HCT116 (cell line): ENCODE results near the gene NPM3. TPM values are rescaled to one million over a fixed set of nuclear protein-coding genes. Genes with fewer than 3 reads are reported as not detected.

Experiments
- ATAC-seq: fragments of 200-7000 bp; cut with Tn5 transposase; 2 replicates; pipeline ENCODE4 v1.9.1; 2020; ENCODE audit warnings: mild to moderate bottlenecking, moderate library complexity
- BruUV-seq: library from RNA; stranded (reverse); fragments of 400-500 nt; replicated peaks from 2 replicates; lab custom pipeline; 2021; lab: Mats Ljungman, UMichigan
- CTCF ChIA-PET: fragments of 300-600 bp; sonication (Branson Sonifier 250); formaldehyde crosslinking; loops from one replicate; lab custom pipeline; 2021; ENCODE audit warnings: antibody characterized with exemption; lab: Charles Lee
- POLR2A ChIA-PET: fragments of 300-600, 350-600 bp; sonication (Branson Sonifier 250); formaldehyde crosslinking; loops from one replicate; lab custom pipeline; 2021; ENCODE audit warnings: antibody characterized with exemption; lab: Charles Lee
- RAD21 ChIA-PET, 2 experiments: fragments of 300-600 bp; sonication (Branson Sonifier 250); formaldehyde crosslinking; loops; one replicate each; lab custom pipeline; 2023; ENCODE audit warnings: low total read pairs in 2 of 2; ENCODE audit not compliant: uncharacterized antibody in 2 of 2, unreplicated experiment in 2 of 2, low non-redundant PET in 1 of 2; lab: Charles Lee
- DNase-seq: peaks from one replicate; pipeline ENCODE4 v3.0.0-alpha.2; 2010; ENCODE audit warnings: low read depth, low spot score
- H2AFZ ChIP-seq: fragments of 200-600 bp; shearing (Covaris generic), sonication (generic); 2 replicates; pipeline ENCODE4 v1.6.1; 2017; ENCODE audit warnings: low read depth, mixed run types, mixed read lengths, antibody characterized with exemption, low read length; ENCODE audit not compliant: poor library complexity, severe bottlenecking
- H3K27ac ChIP-seq: 2 replicates; pipeline ENCODE4 v1.5.1; 2012; ENCODE audit warnings: low read depth, low read length
- H3K27me3 ChIP-seq: fragments of 200-600 bp; sonication (generic); 2 replicates; pipeline ENCODE4 v1.6.1; 2016; ENCODE audit warnings: mixed run types, low read length, mixed read lengths; ENCODE audit not compliant: insufficient read depth
- H3K36me3 ChIP-seq, 2 experiments: fragments of 200-500 bp in 1 of 2; fragments of 200-600 bp in 1 of 2; sonication (Bioruptor generic) in 1 of 2; sonication (generic) in 1 of 2; 2 replicates each; pipeline versions ENCODE4 v1.5.1 to v1.6.1; 2014 to 2016; ENCODE audit warnings: low read length in 2 of 2, inconsistent platforms in 1 of 2, mixed read lengths in 1 of 2, mixed run types in 1 of 2; ENCODE audit not compliant: insufficient read depth in 2 of 2, control insufficient read depth in 1 of 2
- H3K4me1 ChIP-seq, 2 experiments: fragments of 200-600 bp in 1 of 2; sonication (generic) in 1 of 2; 2 replicates each; pipeline versions ENCODE4 v1.5.1 to v1.6.1; 2012 to 2017; ENCODE audit warnings: low read length in 2 of 2, inconsistent platforms in 1 of 2, mild to moderate bottlenecking in 1 of 2, mixed read lengths in 1 of 2, mixed run types in 1 of 2, moderate library complexity in 1 of 2; ENCODE audit not compliant: insufficient read depth in 2 of 2, control insufficient read depth in 1 of 2
- H3K4me2 ChIP-seq: fragments of 200-600 bp; sonication (generic); 2 replicates; pipeline ENCODE4 v1.6.1; 2017; ENCODE audit warnings: mixed run types, low read length, mixed read lengths
- H3K4me3 ChIP-seq, 2 experiments: fragments of 200-600 bp in 1 of 2; sonication (generic) in 1 of 2; replicated peaks in 1 of 2; 2 replicates each; pipeline ENCODE4 v1.5.1; 2011 to 2016; ENCODE audit warnings: low read length in 2 of 2, control low read depth in 1 of 2, low read depth in 1 of 2, mild to moderate bottlenecking in 1 of 2, mixed read lengths in 1 of 2, mixed run types in 1 of 2
- H3K79me2 ChIP-seq: fragments of 200-600 bp; sonication (generic); 2 replicates; pipeline ENCODE4 v1.6.1; 2017; ENCODE audit warnings: mild to moderate bottlenecking, mixed run types, low read length, moderate library complexity, mixed read lengths; ENCODE audit not compliant: insufficient read depth
- H3K9ac ChIP-seq: fragments of 200-600 bp; sonication (generic); 2 replicates; pipeline ENCODE4 v1.6.1; 2016; ENCODE audit warnings: low read length, mixed read lengths
- H3K9me2 ChIP-seq: fragments of 200-600 bp; sonication (generic), shearing (Covaris generic); 2 replicates; pipeline ENCODE4 v1.6.1; 2017; ENCODE audit warnings: mixed run types, mild to moderate bottlenecking, moderate library complexity; ENCODE audit not compliant: insufficient read depth
- H3K9me3 ChIP-seq, 2 experiments: fragments of 200-500 bp in 1 of 2; fragments of 200-600 bp in 1 of 2; sonication (Bioruptor generic) in 1 of 2; sonication (generic) in 1 of 2; 2 replicates each; pipeline ENCODE4 v1.6.1; 2014 to 2017; ENCODE audit warnings: low read length in 2 of 2, mixed read lengths in 2 of 2, inconsistent platforms in 1 of 2, low read depth in 1 of 2, mild to moderate bottlenecking in 1 of 2, mixed run types in 1 of 2, moderate library complexity in 1 of 2; ENCODE audit not compliant: control insufficient read depth in 1 of 2, insufficient read depth in 1 of 2
- H4K20me1 ChIP-seq: fragments of 200-600 bp; sonication (generic), shearing (Covaris generic); 2 replicates; pipeline ENCODE4 v1.6.1; 2017; ENCODE audit warnings: mixed run types, mild to moderate bottlenecking, moderate library complexity; ENCODE audit not compliant: insufficient read depth
- EGR1 ChIP-seq: IDR thresholded peaks from 2 replicates; pipeline ENCODE4 v1.6.1; 2012; ENCODE audit warnings: low read depth
- FOSL1 ChIP-seq: IDR thresholded peaks from 2 replicates; pipeline ENCODE4 v1.6.1; 2012; ENCODE audit warnings: low read depth
- JUND ChIP-seq: IDR thresholded peaks from 2 replicates; pipeline ENCODE4 v1.6.1; 2012
- POLR2A ChIP-seq: IDR thresholded peaks from 2 replicates; pipeline ENCODE4 v1.7.0; 2011; ENCODE audit warnings: borderline replicate concordance; ENCODE audit not compliant: insufficient read depth, insufficient read length; ENCODE audit errors: extremely low read depth
- SP1 ChIP-seq: IDR thresholded peaks from 2 replicates; pipeline ENCODE4 v1.6.1; 2012; ENCODE audit warnings: low read depth
- TCF7L2 ChIP-seq: IDR thresholded peaks from 2 replicates; pipeline ENCODE4 v1.7.0; 2011; ENCODE audit warnings: borderline replicate concordance, inconsistent platforms; ENCODE audit not compliant: insufficient read depth, insufficient read length; ENCODE audit errors: extremely low read depth
- YY1 ChIP-seq: IDR thresholded peaks from 2 replicates; pipeline ENCODE4 v1.6.1; 2011; ENCODE audit warnings: low read length, low read depth, moderate library complexity, mild to moderate bottlenecking; ENCODE audit not compliant: insufficient replicate concordance; ENCODE audit errors: extremely low read depth
- ZFX ChIP-seq: fragments of 450-650 bp; IDR thresholded peaks from 2 replicates; pipeline ENCODE4 v1.6.1; 2017
- intact Hi-C: fragments of 100-400 bp; cut with micrococcal nuclease; formaldehyde crosslinking; loops from 2 replicates; pipeline ENCODE4 v1.10.0; 2022
- total RNA-seq: library from RNA; stranded (reverse); gene quantifications from one replicate; pipeline ENCODE4 v1.2.1, GENCODE V29; 2021; ENCODE audit not compliant: unreplicated experiment
- TF ChIP-seq, protein P1 (sequence below): IDR thresholded peaks from 2 replicates; pipeline ENCODE4 v1.6.1; 2012; ENCODE audit warnings: low read depth
- TF ChIP-seq, protein P2 (sequence below), 3 experiments: fragments of 200-600 bp in 1 of 3; sonication (generic) in 1 of 3; IDR thresholded peaks in 2 of 3; conservative IDR thresholded peaks in 1 of 3; 2 replicates each; pipeline ENCODE4 v1.5.1; 2012 to 2017; ENCODE audit warnings: low read depth in 2 of 3, low read length in 2 of 3, antibody characterized with exemption in 1 of 3, borderline replicate concordance in 1 of 3, control low read depth in 1 of 3, mild to moderate bottlenecking in 1 of 3, mixed read lengths in 1 of 3, mixed run types in 1 of 3, moderate library complexity in 1 of 3; ENCODE audit not compliant: insufficient read depth in 1 of 3
- TF ChIP-seq, protein P3 (sequence below): IDR thresholded peaks from 2 replicates; pipeline ENCODE4 v1.6.1; 2012
- TF ChIP-seq, protein P4 (sequence below): IDR thresholded peaks from 2 replicates; pipeline ENCODE4 v1.6.1; 2011; ENCODE audit warnings: mild to moderate bottlenecking, low read length, moderate library complexity; ENCODE audit not compliant: insufficient replicate concordance; ENCODE audit errors: extremely low read depth

Gene NPM3
- total RNA-seq, 1 experiment from 2014 or later: 267 TPM

- H3K27me3 ChIP-seq: no peaks in the 10 kb centered on the region; the same call in 1 of the 2 replicates
- no peak overlapping the region for H3K27ac ChIP-seq
- H3K4me2 ChIP-seq: no peak overlapping the region
- ATAC-seq (no peak), DNase-seq (no peak)
- RAD21 ChIA-PET: no interaction called here
- BruUV-seq: no TSS peak
- H3K9me3 ChIP-seq: no peaks in the 10 kb centered on the region
- no peak overlapping the region for H3K9ac ChIP-seq
- no peaks in the 10 kb centered on the region for H3K79me2 ChIP-seq
- TF ChIP-seq POLR2A: no peak
- TF ChIP-seq, protein P1, sequence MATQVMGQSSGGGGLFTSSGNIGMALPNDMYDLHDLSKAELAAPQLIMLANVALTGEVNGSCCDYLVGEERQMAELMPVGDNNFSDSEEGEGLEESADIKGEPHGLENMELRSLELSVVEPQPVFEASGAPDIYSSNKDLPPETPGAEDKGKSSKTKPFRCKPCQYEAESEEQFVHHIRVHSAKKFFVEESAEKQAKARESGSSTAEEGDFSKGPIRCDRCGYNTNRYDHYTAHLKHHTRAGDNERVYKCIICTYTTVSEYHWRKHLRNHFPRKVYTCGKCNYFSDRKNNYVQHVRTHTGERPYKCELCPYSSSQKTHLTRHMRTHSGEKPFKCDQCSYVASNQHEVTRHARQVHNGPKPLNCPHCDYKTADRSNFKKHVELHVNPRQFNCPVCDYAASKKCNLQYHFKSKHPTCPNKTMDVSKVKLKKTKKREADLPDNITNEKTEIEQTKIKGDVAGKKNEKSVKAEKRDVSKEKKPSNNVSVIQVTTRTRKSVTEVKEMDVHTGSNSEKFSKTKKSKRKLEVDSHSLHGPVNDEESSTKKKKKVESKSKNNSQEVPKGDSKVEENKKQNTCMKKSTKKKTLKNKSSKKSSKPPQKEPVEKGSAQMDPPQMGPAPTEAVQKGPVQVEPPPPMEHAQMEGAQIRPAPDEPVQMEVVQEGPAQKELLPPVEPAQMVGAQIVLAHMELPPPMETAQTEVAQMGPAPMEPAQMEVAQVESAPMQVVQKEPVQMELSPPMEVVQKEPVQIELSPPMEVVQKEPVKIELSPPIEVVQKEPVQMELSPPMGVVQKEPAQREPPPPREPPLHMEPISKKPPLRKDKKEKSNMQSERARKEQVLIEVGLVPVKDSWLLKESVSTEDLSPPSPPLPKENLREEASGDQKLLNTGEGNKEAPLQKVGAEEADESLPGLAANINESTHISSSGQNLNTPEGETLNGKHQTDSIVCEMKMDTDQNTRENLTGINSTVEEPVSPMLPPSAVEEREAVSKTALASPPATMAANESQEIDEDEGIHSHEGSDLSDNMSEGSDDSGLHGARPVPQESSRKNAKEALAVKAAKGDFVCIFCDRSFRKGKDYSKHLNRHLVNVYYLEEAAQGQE: no peak
- TF ChIP-seq, protein P2, sequence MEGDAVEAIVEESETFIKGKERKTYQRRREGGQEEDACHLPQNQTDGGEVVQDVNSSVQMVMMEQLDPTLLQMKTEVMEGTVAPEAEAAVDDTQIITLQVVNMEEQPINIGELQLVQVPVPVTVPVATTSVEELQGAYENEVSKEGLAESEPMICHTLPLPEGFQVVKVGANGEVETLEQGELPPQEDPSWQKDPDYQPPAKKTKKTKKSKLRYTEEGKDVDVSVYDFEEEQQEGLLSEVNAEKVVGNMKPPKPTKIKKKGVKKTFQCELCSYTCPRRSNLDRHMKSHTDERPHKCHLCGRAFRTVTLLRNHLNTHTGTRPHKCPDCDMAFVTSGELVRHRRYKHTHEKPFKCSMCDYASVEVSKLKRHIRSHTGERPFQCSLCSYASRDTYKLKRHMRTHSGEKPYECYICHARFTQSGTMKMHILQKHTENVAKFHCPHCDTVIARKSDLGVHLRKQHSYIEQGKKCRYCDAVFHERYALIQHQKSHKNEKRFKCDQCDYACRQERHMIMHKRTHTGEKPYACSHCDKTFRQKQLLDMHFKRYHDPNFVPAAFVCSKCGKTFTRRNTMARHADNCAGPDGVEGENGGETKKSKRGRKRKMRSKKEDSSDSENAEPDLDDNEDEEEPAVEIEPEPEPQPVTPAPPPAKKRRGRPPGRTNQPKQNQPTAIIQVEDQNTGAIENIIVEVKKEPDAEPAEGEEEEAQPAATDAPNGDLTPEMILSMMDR (IDR thresholded peaks at IDR 0.05 in 2 of 3, conservative IDR thresholded peaks at IDR 0.05 in 1 of 3; ENCODE audit: borderline replicate concordance in 1 of 3, insufficient read depth in 1 of 3, low read depth in 2 of 3, low read length in 2 of 3): no peak
- TF ChIP-seq ZFX: no peak
- TF ChIP-seq, protein P3, sequence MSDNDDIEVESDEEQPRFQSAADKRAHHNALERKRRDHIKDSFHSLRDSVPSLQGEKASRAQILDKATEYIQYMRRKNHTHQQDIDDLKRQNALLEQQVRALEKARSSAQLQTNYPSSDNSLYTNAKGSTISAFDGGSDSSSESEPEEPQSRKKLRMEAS: no peak
- TF ChIP-seq SP1: no peak
- no peak for TF ChIP-seq EGR1
- TF ChIP-seq FOSL1: no peak
- TF ChIP-seq TCF7L2: no peak
- TF ChIP-seq, protein P4, sequence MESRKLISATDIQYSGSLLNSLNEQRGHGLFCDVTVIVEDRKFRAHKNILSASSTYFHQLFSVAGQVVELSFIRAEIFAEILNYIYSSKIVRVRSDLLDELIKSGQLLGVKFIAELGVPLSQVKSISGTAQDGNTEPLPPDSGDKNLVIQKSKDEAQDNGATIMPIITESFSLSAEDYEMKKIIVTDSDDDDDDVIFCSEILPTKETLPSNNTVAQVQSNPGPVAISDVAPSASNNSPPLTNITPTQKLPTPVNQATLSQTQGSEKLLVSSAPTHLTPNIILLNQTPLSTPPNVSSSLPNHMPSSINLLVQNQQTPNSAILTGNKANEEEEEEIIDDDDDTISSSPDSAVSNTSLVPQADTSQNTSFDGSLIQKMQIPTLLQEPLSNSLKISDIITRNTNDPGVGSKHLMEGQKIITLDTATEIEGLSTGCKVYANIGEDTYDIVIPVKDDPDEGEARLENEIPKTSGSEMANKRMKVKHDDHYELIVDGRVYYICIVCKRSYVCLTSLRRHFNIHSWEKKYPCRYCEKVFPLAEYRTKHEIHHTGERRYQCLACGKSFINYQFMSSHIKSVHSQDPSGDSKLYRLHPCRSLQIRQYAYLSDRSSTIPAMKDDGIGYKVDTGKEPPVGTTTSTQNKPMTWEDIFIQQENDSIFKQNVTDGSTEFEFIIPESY: no peak
- TF ChIP-seq JUND: no peak
- TF ChIP-seq YY1: no peak
- H2AFZ ChIP-seq: no peak overlapping the region
- H3K4me1 ChIP-seq: no peaks in the 10 kb centered on the region
- no peaks in the 10 kb centered on the region for H3K36me3 ChIP-seq
- CTCF ChIA-PET: no interaction called here
- H3K9me2 ChIP-seq: no peaks in the 10 kb centered on the region
- H3K4me3 ChIP-seq: no peak overlapping the region
- POLR2A ChIA-PET: interaction anchor here (0.7 kb wide), 1 partner anchor 172 kb away, joined by 3 read pairs; no protein-coding TSS in a partner anchor
- H4K20me1 ChIP-seq: no peaks in the 10 kb centered on the region
- intact Hi-C loops: no loop called here
Observed at GRCh38 chr10:101741938-101742337, 41.3 kb downstream of the NPM3 start.
